Measurements from ENCODE around the gene ANXA2R. TPM values are rescaled to one million over a fixed set of nuclear protein-coding genes. Genes with fewer than 3 reads are reported as not detected.

ANXA2R gene
- total and polyA plus RNA-seq, 9 of the 15 experiments (the other 6 are each of a cell fraction or from before 2014, with no cell fraction given), result 2.1 to 4.8 (median 3.4) TPM

GRCh38 chr5:43007246-43007910 is 32.7 kb downstream of the ANXA2R start (continued):
- TF ChIP-seq NCOA4 (IDR thresholded peaks at IDR 0.05; ENCODE audit: partially characterized antibody) (no peak), POLR2AphosphoS2 (IDR thresholded peaks at IDR 0.05; ENCODE audit: low read length) (no peak), E2F1 (CRISPR knock-in tag; IDR thresholded peaks at IDR 0.05) (no peak; the same call in 1 of the 2 replicates), ZNF449 (CRISPR knock-in tag; IDR thresholded peaks at IDR 0.05) (no peak), FOXA3 (CRISPR knock-in tag; conservative IDR thresholded peaks at IDR 0.05 in 1 of 2, IDR thresholded peaks at IDR 0.05 in 1 of 2) (0 out of 4 replicates have a peak, but pooled peaks of 1 of the 2 experiments have one; percentile 31), COPS2 (conservative IDR thresholded peaks at IDR 0.05) (no peak), HNRNPK (IDR thresholded peaks at IDR 0.05; ENCODE audit: low read depth, low read length, poor library complexity, severe bottlenecking) (no peak), ZNF282 (CRISPR knock-in tag; IDR thresholded peaks at IDR 0.05) (no peak), NCOA6 (IDR thresholded peaks at IDR 0.05) (no peak), HLTF (IDR thresholded peaks at IDR 0.05) (no peak), CBX2 (IDR thresholded peaks at IDR 0.05; ENCODE audit: insufficient read depth, low read length, poor library complexity, severe bottlenecking) (no peak), E2F8 (IDR thresholded peaks at IDR 0.05; ENCODE audit: low read depth, partially characterized antibody) (no peak), DMBX1 (CRISPR knock-in tag; IDR thresholded peaks at IDR 0.05; ENCODE audit: borderline replicate concordance) (peak; percentile 79; the same call in 1 of the 2 replicates)
- TF ChIP-seq, protein P1, sequence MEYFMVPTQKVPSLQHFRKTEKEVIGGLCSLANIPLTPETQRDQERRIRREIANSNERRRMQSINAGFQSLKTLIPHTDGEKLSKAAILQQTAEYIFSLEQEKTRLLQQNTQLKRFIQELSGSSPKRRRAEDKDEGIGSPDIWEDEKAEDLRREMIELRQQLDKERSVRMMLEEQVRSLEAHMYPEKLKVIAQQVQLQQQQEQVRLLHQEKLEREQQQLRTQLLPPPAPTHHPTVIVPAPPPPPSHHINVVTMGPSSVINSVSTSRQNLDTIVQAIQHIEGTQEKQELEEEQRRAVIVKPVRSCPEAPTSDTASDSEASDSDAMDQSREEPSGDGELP (CRISPR knock-in tag; IDR thresholded peaks at IDR 0.05; ENCODE audit: borderline replicate concordance), result no peak; the same call in 1 of the 2 replicates
- TF ChIP-seq, protein P2, sequence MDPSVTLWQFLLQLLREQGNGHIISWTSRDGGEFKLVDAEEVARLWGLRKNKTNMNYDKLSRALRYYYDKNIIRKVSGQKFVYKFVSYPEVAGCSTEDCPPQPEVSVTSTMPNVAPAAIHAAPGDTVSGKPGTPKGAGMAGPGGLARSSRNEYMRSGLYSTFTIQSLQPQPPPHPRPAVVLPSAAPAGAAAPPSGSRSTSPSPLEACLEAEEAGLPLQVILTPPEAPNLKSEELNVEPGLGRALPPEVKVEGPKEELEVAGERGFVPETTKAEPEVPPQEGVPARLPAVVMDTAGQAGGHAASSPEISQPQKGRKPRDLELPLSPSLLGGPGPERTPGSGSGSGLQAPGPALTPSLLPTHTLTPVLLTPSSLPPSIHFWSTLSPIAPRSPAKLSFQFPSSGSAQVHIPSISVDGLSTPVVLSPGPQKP (CRISPR knock-in tag; IDR thresholded peaks at IDR 0.05), result no peak
- TF ChIP-seq, protein P3, sequence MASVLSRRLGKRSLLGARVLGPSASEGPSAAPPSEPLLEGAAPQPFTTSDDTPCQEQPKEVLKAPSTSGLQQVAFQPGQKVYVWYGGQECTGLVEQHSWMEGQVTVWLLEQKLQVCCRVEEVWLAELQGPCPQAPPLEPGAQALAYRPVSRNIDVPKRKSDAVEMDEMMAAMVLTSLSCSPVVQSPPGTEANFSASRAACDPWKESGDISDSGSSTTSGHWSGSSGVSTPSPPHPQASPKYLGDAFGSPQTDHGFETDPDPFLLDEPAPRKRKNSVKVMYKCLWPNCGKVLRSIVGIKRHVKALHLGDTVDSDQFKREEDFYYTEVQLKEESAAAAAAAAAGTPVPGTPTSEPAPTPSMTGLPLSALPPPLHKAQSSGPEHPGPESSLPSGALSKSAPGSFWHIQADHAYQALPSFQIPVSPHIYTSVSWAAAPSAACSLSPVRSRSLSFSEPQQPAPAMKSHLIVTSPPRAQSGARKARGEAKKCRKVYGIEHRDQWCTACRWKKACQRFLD (CRISPR knock-in tag; IDR thresholded peaks at IDR 0.05), result no peak

Measured in K562 (cell line).